Stimulated activated CD8-positive, alpha-beta memory T cell treated with anti-CD3 and anti-CD28 coated beads, Interleukin-4, amount 100 ng/mL, for 24 hours (primary cell): ENCODE results near the gene TSPAN3.

ENCODE experiments used
- DNase-seq: peaks from one replicate; pipeline ENCODE4 v3.0.0-alpha.2; 2020; ENCODE audit warnings: low read depth

The TSPAN3 gene

GRCh38 chr15:77033729-77034671, 36.9 kb downstream of the TSPAN3 start:
- DNase-seq: no peak

- DNase-seq: no peak
These were observed 37.5 kb downstream of the TSPAN3 start for GRCh38 chr15:77033417-77033728.

DNA sequence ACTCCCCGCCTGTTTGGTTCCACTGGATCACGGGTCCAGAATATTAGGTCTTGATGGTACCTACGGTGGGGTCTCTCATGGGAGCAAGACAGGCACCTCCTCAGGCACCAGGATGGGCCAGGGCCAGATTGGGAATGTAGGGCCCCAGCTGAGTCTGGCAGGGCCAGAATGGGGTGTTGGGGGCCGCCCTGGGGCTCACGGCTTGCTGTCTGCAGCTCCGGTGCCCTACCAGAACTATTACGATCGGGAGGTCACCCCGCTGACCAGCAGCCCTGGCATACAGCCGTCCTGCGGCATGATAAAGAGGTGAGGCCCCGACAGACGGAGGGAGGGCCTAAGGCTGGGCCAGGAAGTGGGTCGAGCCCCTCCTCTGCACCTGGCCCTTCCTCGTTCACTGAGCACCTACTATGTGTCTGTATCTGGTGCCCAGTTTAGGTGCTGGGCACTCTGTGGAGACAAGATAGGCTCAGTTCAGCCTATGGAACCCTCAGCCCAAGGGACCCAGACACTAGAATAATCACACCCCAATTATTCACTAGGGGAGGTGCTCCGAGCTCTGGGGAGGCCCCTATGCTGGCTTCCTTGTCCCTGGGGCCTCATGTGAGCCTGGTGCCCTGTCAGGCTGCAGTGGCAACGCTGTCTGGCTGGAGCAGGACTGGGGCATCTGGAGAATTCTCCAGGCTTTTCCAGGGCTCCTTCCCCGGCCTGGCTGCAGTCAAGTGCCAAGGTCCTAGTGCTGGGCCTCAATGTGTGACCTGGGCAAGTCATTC, 38.1 kb downstream of the TSPAN3 start:
- no peak for DNase-seq

DNA sequence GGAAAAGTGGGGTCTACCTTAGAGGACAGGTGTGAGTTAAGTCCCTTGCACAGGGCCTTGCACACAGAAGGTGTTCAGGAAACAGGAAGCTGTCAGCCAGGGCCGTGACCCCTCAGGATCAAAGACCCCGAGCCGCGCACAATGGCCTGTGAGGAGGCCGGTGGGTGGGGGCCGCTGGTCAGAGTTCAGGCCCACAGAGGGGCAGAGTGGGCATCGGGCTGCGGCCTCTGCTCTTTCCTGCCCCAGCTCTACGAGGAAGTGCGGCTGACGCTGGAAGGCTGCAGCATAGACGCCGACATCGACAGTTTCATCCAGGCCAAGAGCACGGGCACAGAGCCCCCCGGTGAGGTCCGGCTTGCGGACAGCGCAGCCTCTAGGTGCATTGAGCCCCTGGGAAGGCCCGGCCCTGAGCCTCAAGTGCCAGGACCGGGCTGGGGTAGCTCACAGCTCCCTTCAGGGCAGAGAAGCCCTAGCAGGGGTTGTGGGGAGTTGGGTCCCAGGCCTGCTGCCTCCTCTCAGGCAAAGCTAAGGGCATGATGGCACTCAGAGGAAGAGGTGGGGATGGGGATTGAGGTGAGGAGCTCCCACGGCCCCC, 38.8 kb downstream of the TSPAN3 start:
- DNase-seq: no peak

- no peak for DNase-seq
These were observed 39.4 kb downstream of the TSPAN3 start for GRCh38 chr15:77031376-77032050.

GRCh38 chr15:77030928-77031375, 40.0 kb downstream of the TSPAN3 start:
- no peak for DNase-seq

DNA sequence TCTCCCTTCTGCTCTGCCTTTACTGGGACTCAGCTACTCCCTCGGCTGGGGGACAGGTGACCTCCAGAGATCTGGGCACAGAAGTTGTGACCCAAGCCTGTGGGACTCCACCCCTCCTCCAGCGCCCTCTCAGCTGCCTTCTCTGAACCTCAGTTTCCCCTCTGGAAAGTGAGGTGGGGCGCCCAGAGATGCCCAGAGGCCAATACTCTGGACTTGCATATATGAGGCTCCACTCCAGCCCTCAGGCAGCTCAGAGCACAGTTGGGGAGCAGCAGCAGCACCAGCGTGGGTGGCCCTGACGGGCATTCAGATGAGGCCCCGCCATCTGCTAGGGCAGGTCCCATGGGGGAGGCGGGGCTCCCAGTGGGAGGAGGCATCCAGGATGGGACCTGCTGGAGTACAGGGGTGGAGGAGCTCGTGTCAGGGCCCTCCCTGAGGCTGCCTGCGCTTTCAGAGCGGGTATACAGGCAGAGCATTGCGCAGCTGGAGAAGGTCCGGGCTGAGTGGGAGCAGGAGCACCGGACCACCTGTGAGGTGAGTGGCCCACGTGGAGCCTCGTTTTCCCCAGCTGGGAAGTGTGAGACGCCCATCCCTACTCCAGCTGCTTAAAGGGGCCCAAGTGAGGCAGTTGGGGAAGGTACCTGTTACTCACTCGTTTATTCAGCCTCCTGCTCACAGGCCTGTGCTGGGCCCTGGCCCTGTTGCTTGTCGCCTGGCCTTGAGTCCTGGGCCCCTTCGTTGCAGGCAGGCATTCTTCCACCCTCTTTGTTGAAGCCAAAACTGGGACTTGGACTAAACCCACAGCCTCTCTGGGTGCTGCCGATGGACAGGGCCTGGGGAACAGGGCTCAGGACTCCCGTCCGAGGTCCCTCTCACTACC, 40.6 kb downstream of the TSPAN3 start:
- no peak for DNase-seq

GRCh38 chr15:77029166-77030047, 41.5 kb downstream of the TSPAN3 start:
- DNase-seq: no peak

GRCh38 chr15:77028451-77029165, 42.3 kb downstream of the TSPAN3 start:
- DNase-seq: no peak

- DNase-seq: no peak
These were observed 43.0 kb downstream of the TSPAN3 start for GRCh38 chr15:77027697-77028450.

- DNase-seq: no peak
These were observed 43.7 kb downstream of the TSPAN3 start for GRCh38 chr15:77027111-77027696.

DNA sequence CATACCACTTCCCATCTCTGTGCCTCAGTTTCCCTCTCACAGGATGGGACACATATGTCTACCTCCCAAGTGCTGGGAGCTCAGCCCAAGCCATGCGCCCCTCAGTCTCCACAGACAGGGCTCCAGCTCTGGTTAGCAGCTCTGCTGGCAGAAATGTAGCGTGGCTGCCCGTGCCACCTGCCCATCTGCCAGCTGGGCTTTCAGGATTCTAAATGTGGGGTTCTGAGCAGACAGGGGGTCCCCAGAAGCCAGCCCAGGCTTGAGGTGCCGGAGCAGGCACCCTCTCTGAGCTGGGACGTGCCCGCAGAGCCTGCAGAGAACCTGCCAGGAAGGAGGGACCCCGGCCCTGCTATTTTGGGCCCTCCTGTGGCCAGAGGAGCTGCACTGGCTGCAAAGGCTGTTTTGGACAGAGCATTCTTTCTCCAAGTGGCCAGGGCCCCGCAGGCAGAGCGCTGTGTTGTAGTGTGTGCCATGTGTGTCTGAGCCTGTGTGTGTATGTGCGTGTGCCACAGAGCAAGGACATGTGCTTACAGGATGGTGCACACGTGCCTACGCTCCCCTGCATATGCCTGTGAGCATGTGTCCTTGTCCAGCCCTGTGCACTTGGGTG, 44.3 kb downstream of the TSPAN3 start:
- no peak for DNase-seq

DNA sequence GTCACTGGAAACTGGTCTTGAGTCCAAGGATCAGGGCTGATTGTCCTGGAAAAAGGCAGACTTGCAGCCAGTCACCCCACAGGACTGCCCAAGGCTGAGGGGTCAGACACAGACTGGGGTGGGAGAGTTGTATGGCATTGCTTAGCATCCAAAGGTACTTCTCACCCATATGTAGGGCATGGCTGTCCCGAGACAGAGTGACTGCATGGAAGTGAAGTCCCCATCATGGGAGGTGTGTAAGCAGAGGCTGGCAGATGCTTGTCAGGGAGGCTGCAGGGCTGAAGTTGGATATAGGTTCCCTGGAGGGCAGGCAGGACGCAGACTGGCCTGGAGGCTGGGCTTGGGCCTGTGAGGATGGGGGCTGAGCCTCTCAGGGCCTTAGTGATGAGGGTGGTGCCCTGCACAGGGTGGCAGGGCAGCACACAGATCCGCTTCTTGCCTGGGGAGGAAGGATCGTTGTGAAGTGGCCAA, 44.9 kb downstream of the TSPAN3 start:
- DNase-seq: no peak

GRCh38 chr15:77025083-77025901, 45.6 kb downstream of the TSPAN3 start:
- DNase-seq: no peak

- DNase-seq: peak; percentile 57
These were observed 46.4 kb downstream of the TSPAN3 start for GRCh38 chr15:77024273-77025082.
